GM18526 (cell line): Measurements from ENCODE around the gene BICD2.

ENCODE experiments used
- POLR2A ChIP-seq: IDR thresholded peaks from 3 replicates; pipeline ENCODE4 v1.6.1; 2011; ENCODE audit not compliant: insufficient read length; ENCODE audit errors: extremely low read depth

Gene BICD2

DNA sequence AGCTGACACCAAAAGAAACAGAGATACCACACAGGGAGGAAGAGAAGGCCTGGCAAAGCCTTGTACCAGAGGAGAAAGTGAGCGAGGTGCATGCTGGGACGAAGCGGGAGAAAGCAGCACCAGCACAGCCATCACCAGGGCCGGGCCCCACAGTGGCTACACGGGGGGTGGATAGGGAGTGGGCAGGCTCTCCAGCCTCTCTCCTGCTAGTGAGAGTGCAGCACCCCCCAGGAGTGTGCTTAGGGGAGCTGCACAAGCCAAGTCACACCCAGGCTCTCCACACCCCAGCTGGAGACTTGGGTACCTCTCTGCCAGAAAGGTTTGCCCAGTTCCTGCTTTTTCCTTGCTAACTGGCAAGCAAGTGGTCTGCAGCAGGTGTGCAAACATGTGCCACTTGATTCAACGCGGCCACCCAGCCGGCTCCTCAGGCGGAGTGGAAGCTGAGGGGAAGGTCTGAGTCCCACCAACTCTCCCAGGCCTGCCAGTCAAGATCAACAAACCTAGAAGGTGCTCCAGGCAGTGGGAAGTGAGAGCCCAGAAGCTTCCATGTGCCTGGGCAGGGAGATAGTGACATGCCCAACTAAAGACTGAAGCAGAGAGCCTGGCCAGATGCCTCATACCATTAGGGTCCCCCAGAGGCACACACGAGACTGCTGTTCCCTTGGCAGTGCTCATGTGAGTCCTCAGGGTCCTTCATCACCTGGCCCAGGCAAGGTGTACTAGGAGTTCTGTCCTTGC is 39.9 kb downstream of the BICD2 start:
- no peak for TF ChIP-seq POLR2A

DNA sequence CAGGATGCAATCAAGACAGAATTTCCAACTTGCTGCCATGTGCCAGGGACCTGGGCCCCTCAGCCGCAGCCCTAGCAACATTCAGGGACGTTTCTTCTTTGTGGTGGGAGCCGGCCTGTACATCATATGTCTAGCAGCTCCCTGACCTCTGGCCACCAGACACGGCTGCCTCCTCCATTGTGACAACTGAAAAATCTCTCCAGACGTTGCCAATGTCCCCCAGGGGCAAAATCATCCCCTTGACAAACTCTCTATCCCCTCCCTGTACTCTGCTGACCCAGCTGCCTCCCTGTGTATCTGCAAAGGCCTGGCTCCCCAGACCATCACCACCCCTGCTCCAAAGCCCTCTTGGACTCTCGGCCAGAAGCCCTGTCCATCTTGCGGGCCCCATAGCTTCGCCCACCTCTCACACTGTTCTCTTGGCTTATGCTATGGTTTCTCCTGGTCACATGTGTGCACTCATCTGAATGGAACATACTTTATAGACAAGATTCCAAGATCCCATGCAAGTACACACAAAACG is 40.8 kb downstream of the BICD2 start:
- TF ChIP-seq POLR2A: no peak

DNA sequence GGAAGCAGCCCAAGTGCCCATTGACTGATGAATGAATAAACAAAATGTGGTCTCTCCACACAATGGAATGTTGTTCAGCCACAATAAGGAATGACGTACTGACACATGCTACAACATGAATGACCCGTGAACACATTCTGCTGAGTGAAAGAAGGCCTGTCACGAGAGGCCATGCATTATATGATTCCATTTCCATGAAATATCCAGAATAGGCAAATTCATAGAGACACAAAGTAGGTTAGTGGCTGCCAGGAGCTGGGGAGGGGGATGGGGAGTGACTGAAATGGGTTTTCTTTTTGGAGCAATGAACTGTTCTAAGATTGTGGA is 41.4 kb downstream of the BICD2 start:
- no peak for TF ChIP-seq POLR2A

DNA sequence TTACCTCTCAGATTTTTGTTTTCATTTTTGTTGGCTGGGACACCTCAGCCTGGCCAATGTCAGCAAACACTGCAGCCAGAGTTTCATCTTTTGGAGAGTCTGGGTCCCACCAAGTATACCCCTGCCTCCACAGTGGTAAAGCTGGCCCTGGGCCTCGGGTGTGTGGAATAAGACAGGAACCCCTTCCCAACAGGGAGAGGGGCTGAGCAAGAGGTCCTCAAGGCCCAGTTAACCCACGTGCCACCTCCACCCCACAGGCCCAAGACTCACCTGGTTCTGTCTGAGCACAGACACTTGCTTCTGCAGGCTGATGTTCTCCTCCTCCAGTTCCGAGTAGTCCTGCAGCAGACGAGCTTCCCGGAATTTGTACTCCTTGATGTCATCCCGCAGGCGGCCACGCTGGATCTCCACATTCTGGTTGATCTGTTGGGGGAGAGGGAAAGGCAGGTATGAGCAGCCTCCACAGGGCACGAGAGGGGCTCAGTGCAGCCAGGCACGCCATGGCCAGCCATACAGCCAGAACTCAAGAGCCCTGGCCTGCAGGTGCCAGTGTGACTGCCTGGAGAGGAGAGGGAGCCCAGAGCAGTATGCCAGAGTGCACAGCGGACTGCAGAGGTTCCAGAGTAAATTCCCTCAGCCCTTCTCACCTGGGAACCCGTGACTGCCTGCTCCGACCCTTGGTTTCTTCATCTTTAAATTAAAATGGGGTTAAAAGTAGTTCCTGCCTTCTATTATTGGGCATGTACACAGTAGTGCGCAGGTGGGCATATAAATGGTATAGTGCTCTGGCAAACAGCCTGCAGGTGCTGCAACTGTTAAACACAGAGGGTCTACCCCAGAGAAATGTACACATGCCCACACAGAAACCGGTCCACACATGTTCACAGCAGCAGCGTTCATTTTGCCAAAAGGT is 42.0 kb downstream of the BICD2 start:
- TF ChIP-seq POLR2A: no peak

DNA sequence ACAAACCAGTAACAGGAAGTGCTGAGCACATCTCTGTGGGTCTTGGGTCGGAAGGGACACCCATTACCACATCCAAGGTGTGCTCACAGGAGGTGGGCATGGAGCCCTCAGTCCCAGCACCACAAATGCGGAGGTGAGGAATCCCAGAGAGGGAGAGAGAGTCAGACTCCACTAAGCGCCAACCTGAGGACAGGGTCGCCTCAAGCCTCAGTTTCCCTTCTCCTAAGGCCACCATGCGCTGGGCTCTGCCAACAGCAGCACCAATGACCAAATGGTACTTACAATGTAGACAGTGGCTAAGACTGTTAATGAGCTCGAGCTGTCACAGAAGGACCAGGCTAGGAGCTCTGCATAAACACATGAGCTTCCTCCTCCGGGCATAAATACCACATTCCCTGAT is 43.1 kb downstream of the BICD2 start:
- no peak for TF ChIP-seq POLR2A

DNA sequence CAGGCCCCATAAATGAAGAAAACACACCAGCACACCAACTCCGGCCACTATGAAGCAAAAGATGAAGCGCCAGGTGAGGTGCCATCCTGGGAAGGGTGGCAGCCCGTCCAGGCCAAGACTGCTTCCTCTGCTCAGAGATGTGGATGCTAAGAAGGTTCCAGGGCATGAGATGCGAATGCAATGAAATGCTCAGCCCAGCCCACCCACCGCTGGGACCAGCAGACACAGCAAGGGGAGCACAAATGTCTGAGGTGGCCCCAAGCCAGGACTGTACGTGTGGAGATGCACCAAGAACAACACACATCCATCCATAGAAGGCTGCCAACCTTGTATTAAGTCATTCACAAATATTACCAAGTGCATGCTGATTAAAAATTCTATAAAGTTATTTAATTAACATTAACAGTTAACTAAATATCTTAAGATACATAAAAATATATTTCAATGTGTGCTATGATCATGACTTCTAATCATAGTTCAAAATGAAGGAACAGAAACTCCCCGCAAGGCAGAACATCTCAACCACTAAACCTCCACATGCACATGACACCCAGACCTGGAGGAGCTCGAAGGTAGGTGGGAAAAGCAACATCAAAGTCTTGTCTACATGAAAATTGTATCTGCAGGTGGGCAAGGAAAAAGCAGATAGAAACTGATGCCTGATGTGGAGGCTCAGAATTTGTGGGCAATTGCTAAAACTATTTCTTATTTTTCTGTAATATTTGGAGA is 43.7 kb downstream of the BICD2 start:
- no peak for TF ChIP-seq POLR2A

DNA sequence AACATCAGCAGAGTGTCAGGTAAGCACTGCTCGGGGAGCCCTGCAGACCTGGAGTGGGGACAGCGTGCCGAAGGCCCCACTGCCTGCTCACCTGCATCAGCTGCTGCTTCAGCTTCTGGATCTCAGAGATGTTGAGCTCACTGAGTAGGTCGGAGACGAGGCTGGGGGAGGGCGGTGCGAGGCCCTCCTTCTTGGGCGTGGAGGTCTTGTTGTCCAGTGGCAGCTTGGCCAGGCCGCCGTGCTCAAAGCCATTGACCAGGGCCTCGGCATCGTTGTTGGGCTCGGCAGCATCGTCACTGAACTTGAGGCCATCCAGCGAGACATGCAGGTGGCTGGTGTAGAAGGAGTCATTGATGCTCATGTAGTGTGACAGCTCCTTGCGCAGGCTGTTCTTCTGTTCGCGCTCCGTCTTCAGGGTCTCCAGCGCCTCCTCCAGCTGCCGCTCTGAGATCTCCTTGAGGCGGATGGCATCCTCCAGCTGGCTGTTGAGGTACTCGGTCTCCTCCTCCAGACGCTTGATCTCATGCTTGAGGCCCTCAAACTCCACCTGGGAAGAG is 44.3 kb downstream of the BICD2 start:
- TF ChIP-seq POLR2A: no peak

DNA sequence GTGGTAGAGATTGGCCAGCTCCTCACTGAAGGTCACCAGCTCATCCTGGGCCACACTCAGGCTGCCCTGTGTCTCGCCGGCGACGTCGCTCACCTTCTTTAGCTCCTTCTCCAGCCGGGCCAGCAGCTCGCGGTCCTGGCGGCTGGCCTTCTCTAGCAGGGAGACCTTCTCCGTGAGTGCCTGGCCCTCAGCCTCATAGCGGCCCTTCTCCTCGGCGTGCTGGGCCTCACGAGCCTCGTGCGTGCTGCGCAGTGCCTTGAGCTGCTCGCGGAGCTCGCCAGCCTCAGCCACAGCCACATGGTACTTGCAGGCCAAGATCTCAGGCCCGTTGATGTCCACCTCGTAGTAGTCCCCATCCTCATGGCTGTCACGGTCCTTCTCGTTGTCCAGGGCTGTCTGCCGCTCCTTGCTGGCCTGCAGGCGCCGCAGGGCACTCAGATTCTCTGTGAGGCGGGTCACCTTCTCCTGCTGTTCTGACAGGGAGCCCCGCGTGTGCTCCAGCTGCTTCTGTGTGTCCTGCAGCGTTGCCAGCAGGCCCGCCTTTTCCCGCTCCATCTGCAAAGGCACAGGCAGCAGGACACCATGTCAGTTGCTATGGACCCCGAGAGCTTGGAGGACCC is 45.5 kb downstream of the BICD2 start:
- no peak for TF ChIP-seq POLR2A

DNA sequence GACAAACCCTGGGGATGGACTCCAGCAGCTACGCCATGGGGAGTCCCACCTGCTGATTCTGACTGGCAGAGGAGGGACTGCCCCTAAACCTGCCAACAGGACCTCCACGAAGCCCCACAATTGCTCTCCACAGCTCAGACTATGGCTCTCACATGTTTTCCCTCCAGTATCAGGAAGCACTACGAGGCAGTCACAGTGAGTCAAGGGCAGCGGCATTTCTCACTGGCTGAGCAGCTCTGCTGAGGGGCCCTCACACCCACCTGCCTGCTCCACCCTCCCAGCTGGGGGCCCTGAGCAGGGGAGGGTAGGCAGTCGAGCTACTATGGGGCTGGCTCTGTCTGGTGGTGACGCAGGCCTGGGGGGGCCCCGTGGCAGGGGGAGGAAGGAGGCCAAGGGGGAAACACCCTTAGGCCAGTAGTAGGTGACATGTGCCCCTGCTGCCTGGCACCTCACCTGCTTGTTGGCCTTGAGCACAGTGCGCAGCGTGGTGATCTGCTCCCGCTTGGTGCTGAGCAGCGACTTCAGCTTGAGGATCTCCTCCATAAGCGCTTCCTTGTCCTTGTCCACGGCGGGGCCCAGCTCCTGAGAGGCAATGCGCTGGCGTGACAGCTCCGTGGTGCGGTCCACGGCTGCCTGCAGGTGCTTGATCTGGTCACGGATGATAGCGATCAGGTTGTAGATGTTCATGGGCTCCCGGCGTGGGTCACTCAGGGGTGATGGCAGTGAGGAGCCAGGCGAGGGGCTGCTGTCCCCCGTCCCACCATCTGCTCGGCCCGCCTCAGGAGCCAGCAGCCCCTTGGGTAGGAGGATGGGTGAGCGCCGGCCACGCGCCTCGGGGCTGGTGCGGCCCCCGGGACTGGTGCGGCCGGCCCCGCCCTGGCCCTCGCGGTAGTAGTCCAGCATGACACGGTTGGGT is 46.3 kb downstream of the BICD2 start:
- TF ChIP-seq POLR2A: no peak

DNA sequence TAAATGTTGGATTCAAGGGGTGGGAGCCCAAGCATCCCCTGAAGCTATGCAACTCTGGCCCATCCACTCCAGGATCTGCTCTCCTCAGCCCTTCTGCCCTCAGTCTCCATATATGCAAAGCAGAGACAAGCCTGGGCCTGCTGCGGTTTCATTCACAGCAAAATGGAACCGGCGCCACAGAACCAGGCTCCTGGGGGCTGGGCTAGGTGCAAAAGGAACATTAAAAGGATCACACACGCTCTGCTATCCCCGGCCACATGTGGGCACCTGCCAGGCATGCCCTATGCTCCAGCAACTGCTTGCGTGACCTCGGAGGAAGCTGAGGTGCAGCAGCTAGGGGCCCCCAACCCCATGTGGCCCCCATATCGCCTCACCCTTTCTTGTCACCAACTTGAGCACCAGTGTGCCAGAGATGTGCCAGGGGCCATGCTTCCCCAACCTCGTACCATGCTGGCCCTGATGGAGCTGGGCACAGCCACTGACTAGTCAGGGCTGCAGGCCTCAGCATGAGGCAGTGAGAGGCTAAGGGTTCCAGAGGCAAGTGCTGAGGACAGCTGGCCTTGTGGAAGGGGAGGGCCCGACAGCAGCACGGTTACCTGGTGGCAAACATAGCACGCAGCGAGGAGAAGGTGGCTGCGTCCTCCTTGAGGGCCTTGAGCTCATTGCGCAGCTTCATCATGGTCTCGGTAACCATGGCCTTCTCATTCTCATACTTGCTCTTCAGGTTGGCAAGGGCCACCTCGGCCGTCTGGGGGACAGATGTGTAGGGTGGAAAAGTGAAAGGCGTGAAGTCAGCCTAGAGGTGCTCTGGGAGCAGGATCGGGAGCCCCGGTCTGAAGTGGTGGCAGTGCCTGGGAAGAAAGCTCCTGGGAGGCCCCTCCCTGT is 47.2 kb downstream of the BICD2 start:
- TF ChIP-seq POLR2A: no peak

DNA sequence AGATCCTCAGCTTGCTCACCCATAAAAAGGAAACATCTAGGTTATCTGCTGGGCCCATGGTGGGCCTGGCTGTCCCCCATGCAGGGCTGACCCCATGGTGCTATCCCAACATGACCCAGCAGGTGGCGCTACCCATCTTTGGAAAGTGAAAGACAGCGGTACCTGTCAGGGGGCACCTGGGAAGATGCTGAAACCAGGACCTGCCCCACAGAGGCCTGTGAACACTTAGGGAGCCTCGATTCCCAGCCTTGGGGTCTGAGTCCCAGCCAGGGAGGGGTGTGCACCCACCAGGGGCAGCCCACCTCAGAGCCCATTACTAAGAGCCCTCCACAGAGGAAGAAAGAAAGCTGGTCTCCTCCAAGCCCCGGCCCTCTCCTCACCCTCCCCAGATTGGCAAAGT is 48.1 kb downstream of the BICD2 start:
- TF ChIP-seq POLR2A: no peak

DNA sequence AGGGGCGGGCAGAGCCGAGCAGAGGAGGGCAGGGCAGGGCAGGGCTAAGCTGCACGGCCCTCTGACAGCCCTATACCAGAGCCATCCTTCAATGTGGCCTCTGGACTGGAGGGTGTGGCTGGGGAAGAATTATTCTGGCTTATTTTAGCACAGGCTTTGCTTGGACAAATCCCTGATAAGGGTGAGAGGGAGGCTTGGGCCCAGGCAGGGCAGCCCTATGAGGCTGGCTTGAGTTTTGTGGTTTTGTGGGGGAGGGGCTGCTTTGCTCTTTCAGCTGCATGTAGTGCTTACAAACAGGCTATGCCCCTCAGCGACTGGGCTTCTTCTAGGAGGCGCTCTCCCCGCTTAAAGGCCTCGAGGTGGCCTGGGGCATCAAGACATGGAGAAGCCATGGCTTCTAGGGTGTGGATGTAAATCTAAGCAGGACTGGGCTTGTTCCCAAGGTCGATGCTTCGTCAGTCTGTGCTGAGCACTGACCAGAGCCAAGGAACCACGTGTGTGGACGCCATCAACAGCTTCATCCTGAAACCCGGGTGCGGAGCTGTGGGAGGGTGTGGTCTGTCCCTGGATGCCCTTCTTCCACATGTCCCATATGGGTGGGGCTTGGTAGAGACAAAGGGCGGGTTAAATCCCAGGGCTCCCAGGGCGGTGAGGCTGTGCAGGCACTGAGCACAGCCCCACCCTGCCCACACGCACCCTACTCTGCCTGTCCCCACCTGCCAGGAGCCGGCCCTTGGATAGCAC is 49.0 kb downstream of the BICD2 start:
- TF ChIP-seq POLR2A: no peak

DNA sequence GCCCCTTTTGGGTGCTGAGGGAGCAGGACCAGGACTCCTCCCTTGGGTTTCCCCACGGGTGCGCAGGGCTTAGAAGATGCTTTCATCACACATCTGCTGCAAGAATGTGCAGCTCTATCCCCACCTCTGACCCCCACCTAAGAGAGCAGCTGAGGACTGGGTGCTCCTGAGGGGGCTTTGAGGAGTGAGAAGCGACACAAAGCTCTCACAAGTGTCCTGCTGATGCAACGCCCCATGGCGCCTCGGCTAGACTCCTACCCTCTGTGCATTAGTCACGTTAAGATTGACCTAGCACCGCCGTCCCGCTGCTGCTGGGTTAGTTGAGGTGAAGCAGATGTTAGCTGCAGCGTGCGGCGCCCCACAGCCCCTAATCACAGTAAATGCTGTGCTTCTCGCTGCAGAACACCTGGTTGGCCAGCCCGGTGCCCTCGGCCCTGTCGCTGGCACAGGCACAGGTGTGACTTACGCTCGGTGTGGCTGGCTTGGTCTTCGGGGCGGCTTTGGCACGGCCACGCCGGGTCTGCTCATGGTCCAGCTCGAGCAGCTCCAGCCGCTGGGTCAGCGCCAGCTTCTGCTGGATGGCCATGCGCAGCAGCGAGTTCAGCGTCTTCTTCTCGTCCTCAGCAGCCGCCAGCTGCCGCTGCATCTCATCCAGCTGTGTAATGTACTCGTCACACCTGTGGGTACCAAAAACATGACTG is 49.7 kb downstream of the BICD2 start:
- TF ChIP-seq POLR2A: no peak
